Endothelial cell of umbilical vein (primary cell): ENCODE measurements around the gene PHF23. TPM values are rescaled to one million over a fixed set of nuclear protein-coding genes. Genes with fewer than 3 reads are reported as not detected.
A peak's percentile ranks its signal among the peaks of the same experiment; 100 is the strongest.

Experiments
- BruUV-seq: library from RNA; stranded (reverse); fragments of 400-500 nt; replicated peaks from 2 replicates; lab custom pipeline; 2021; lab: Mats Ljungman, UMichigan
- CTCF ChIA-PET: fragments of 300-600, 350-600 bp; sonication (Branson Sonifier 250); formaldehyde crosslinking; loops from one replicate; lab custom pipeline; 2021; ENCODE audit warnings: antibody characterized with exemption, inconsistent platforms; lab: Charles Lee
- POLR2A ChIA-PET: fragments of 300-600, 350-600 bp; sonication (Branson Sonifier 250); formaldehyde crosslinking; loops from one replicate; lab custom pipeline; 2021; ENCODE audit warnings: antibody characterized with exemption, inconsistent platforms; lab: Charles Lee
- DNase-seq: peaks from one replicate; pipeline ENCODE4 v3.0.0-alpha.2; 2011; ENCODE audit warnings: low read depth, low spot score
- FAIRE-seq: peaks from 2 replicates; lab custom pipeline; 2011; peaks lifted over from hg19 to GRCh38; lab: Jason Lieb, UNC
- H2AFZ ChIP-seq: 2 replicates; pipeline ENCODE4 v1.6.0; 2012; ENCODE audit warnings: low read depth, low read length, control low read depth, inconsistent platforms
- H3K27ac ChIP-seq: 2 replicates; pipeline ENCODE4 v1.5.1; 2011; ENCODE audit warnings: low read depth, mild to moderate bottlenecking, control low read depth, low read length, moderate library complexity; ENCODE audit not compliant: insufficient read depth
- H3K27me3 ChIP-seq, 2 experiments: 2 replicates each; pipeline versions ENCODE4 v1.6.0 to v1.6.1; 2011; ENCODE audit warnings: low read length in 2 of 2, mixed read lengths in 1 of 2; ENCODE audit not compliant: control insufficient read depth in 2 of 2, insufficient read depth in 2 of 2
- H3K36me3 ChIP-seq, 2 experiments: 2 replicates in 1 of 2; 3 replicates in 1 of 2; pipeline ENCODE4 v1.5.1; 2011; ENCODE audit warnings: low read length in 2 of 2, mild to moderate bottlenecking in 1 of 2, moderate library complexity in 1 of 2; ENCODE audit not compliant: control insufficient read depth in 2 of 2, insufficient read depth in 2 of 2; ENCODE audit errors: extremely low read depth in 1 of 2
- H3K4me1 ChIP-seq: 3 replicates; pipeline ENCODE4 v1.5.1; 2011; ENCODE audit warnings: mild to moderate bottlenecking, low read length; ENCODE audit not compliant: control insufficient read depth, insufficient read depth; ENCODE audit errors: extremely low read depth
- H3K4me2 ChIP-seq: 2 replicates; pipeline ENCODE4 v1.6.1; 2011; ENCODE audit warnings: low read length, control low read depth, mixed read lengths; ENCODE audit not compliant: insufficient read depth
- H3K4me3 ChIP-seq, 3 experiments: fragments of 200-600 bp in 1 of 3; sonication (generic), shearing (Covaris generic) in 1 of 3; replicated peaks in 1 of 3; 2 replicates each; pipeline ENCODE4 v1.5.1; 2011 to 2016; ENCODE audit warnings: control low read depth in 3 of 3, low read length in 3 of 3, mild to moderate bottlenecking in 2 of 3, inconsistent platforms in 1 of 3, low read depth in 1 of 3, moderate library complexity in 1 of 3; ENCODE audit not compliant: insufficient read depth in 1 of 3
- H3K79me2 ChIP-seq: 2 replicates; pipeline ENCODE4 v1.6.0; 2012; ENCODE audit warnings: low read length, inconsistent platforms; ENCODE audit not compliant: control insufficient read depth, insufficient read depth
- H3K9ac ChIP-seq: replicated peaks from 2 replicates; pipeline ENCODE3; 2011; ENCODE audit warnings: low read length, control low read depth; ENCODE audit not compliant: insufficient read depth; ENCODE audit errors: extremely low read depth
- H3K9me1 ChIP-seq: replicated peaks from 3 replicates; pipeline ENCODE4 v1.6.0; 2011; ENCODE audit warnings: mild to moderate bottlenecking, low read length; ENCODE audit not compliant: control insufficient read depth, insufficient read depth; ENCODE audit errors: extremely low read depth
- H3K9me3 ChIP-seq: replicated peaks from 2 replicates; pipeline ENCODE4 v1.5.1; 2012; ENCODE audit warnings: low read length, inconsistent platforms; ENCODE audit not compliant: control insufficient read depth, insufficient read depth
- H4K20me1 ChIP-seq: replicated peaks from 2 replicates; pipeline ENCODE3; 2011; ENCODE audit warnings: mild to moderate bottlenecking, low read length; ENCODE audit not compliant: control insufficient read depth, insufficient read depth; ENCODE audit errors: extremely low read depth
- EZH2 ChIP-seq: IDR thresholded peaks from 2 replicates; pipeline ENCODE4 v1.6.1; 2012; ENCODE audit warnings: borderline replicate concordance, low read depth, mild to moderate bottlenecking, moderate library complexity, low read length, inconsistent platforms; ENCODE audit not compliant: severe bottlenecking
- FOS ChIP-seq: IDR thresholded peaks from 2 replicates; pipeline ENCODE4 v1.6.1; 2011; ENCODE audit warnings: mild to moderate bottlenecking, low read length, moderate library complexity, borderline replicate concordance; ENCODE audit not compliant: insufficient read depth
- GATA2 ChIP-seq: IDR thresholded peaks from 2 replicates; pipeline ENCODE4 v1.7.0; 2011; ENCODE audit warnings: low read depth, mild to moderate bottlenecking, moderate library complexity, mixed read lengths, low read length; ENCODE audit not compliant: insufficient read length, insufficient read depth
- JUN ChIP-seq: IDR thresholded peaks from 2 replicates; pipeline ENCODE4 v1.6.1; 2011; ENCODE audit warnings: borderline replicate concordance, low read depth; ENCODE audit not compliant: insufficient read length, insufficient read depth
- MYC ChIP-seq: IDR thresholded peaks from one replicate; pipeline ENCODE4 v1.6.1; 2011; ENCODE audit warnings: mild to moderate bottlenecking, low read depth, low read length
- POLR2A ChIP-seq: IDR thresholded peaks from 2 replicates; pipeline ENCODE4 v1.6.1; 2012; ENCODE audit warnings: low read depth, mild to moderate bottlenecking, control low read depth, low read length
- POLR2AphosphoS5 ChIP-seq: IDR thresholded peaks from 2 replicates; pipeline ENCODE4 v1.6.1; 2012; ENCODE audit warnings: low read depth, mild to moderate bottlenecking, control low read depth, low read length, moderate library complexity; ENCODE audit not compliant: insufficient read depth
- dilution Hi-C: fragments of 300-500 bp; cut with MboI; formaldehyde crosslinking; loops from one replicate; pipeline ENCODE4 v1.15.0; 2019; ENCODE audit warnings: low sequenced_read_pairs; ENCODE audit not compliant: extremely low pct_ligation_motif_present
- intact Hi-C: fragments of 100-400 bp; cut with micrococcal nuclease; formaldehyde crosslinking; loops from one replicate; pipeline ENCODE4 v1.10.0; 2022
- polyA plus RNA-seq, 4 experiments: library from polyadenylated mRNA; depleted of rRNA in 3 of 4; stranded (reverse) in 3 of 4; unstranded in 1 of 4; fragments of >200 nt; gene quantifications; 2 replicates each; pipeline versions ENCODE4 v1.2.1 to v1.2.3, GENCODE V29; 2011 to 2012; ENCODE audit warnings: missing spikeins in 1 of 4
- total RNA-seq: library from RNA; stranded (reverse); gene quantifications from 2 replicates; pipeline ENCODE4 v1.2.3, GENCODE V29; 2021
- TF ChIP-seq, protein P1 (sequence below): IDR thresholded peaks from 2 replicates; pipeline ENCODE4 v1.6.1; 2011; ENCODE audit not compliant: insufficient read depth, insufficient read length
- TF ChIP-seq, protein P2 (sequence below), 2 donors: IDR thresholded peaks; 1 replicate in 1 of 2; 2 replicates in 1 of 2; pipeline ENCODE4 v1.5.1; 2011; ENCODE audit warnings: low read length in 2 of 2, mild to moderate bottlenecking in 2 of 2, moderate library complexity in 2 of 2, control low read depth in 1 of 2, inconsistent platforms in 1 of 2, low read depth in 1 of 2; ENCODE audit not compliant: insufficient read depth in 1 of 2; ENCODE audit errors: extremely low read depth in 1 of 2

PHF23 gene
- total and polyA plus RNA-seq, 2 donors (not counting 3 experiments of a cell fraction or from before 2014, with no cell fraction given) = 35.6 to 54.7 TPM

DNA sequence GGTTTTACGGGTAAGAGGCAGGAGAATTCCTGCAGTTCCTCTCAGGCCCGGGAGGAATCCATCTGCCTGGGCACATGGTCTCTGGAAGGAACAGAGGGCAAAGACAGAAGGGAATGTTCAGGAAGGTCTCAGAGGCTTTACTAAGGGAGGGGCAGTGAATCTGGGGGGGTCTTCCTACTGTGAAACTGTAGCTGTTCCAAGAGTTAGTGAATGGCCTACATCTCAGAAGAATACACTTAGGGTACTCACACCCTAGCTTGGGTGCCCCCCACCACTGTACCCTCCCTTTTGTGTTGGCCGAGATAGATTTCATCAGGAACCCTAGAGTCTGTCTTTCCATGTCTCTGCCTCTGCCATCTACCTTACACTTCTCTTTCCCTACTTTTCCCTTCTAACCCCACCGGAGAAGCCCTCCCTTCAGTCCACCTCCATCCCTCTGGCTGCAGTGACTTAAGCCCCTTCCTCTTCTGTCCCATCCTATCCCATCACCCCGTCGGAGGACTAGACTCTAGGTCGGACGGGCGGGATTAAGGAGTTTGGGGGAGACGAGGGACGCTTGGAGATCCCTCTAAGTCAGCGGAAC, 19.9 kb downstream of the PHF23 start:
- H2AFZ ChIP-seq = peak overlapping the region; percentile 46

DNA sequence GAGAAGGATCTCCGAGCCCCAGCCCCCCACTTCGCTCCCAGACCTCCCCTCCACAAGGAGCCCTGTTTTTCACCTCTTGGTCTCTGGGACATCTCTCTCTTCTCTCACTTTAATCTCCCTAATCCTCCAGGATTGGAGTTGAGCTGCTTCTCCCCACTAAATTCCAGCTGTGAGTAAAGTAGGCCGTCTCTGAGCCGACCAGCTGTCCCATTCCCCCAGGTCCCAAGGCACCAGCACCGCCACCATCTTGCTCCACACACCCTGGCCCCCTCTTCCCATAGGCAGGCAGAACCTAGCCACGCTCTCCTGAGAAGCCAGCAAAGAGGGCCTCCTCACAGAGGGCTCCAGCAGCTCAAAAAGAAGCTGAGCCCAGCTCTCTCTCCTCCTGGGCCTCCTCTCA, 20.5 kb downstream of the PHF23 start:
- POLR2A ChIA-PET = interaction anchor here (0.5 kb wide), 1 partner anchor 111 kb away, joined by 5 read pairs; the partner anchor contains the start of gene NEURL4
- dilution Hi-C loops = no loop called here
- Histone ChIP-seq H3K79me2 (peaks cover 11% of the 10 kb centered on the region), H2AFZ (no peak overlapping the region), H3K4me3 (no peak overlapping the region), H3K9me3 (no peaks in the 10 kb centered on the region), H3K9ac (no peak overlapping the region), H3K9me1 (no peaks in the 10 kb centered on the region), H3K4me2 (no peak overlapping the region), H4K20me1 (no peaks in the 10 kb centered on the region), H3K27me3 (no peaks in the 10 kb centered on the region), H3K4me1 (peaks cover 37% of the 10 kb centered on the region), H3K27ac (no peak overlapping the region), H3K36me3 (peaks cover 14 to 20% of the 10 kb centered on the region in 2 experiments)
- TF ChIP-seq, protein P1, sequence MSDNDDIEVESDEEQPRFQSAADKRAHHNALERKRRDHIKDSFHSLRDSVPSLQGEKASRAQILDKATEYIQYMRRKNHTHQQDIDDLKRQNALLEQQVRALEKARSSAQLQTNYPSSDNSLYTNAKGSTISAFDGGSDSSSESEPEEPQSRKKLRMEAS = no peak
- TF ChIP-seq GATA2 (no peak), FOS (no peak), MYC (no peak), POLR2AphosphoS5 (no peak), POLR2A (no peak), JUN (no peak), EZH2 (no peak)
- TF ChIP-seq, protein P2, sequence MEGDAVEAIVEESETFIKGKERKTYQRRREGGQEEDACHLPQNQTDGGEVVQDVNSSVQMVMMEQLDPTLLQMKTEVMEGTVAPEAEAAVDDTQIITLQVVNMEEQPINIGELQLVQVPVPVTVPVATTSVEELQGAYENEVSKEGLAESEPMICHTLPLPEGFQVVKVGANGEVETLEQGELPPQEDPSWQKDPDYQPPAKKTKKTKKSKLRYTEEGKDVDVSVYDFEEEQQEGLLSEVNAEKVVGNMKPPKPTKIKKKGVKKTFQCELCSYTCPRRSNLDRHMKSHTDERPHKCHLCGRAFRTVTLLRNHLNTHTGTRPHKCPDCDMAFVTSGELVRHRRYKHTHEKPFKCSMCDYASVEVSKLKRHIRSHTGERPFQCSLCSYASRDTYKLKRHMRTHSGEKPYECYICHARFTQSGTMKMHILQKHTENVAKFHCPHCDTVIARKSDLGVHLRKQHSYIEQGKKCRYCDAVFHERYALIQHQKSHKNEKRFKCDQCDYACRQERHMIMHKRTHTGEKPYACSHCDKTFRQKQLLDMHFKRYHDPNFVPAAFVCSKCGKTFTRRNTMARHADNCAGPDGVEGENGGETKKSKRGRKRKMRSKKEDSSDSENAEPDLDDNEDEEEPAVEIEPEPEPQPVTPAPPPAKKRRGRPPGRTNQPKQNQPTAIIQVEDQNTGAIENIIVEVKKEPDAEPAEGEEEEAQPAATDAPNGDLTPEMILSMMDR (IDR thresholded peaks at IDR 0.05; ENCODE audit: extremely low read depth in 1 of 2, insufficient read depth in 1 of 2, low read depth in 1 of 2, low read length in 2 of 2) = no peak
- BruUV-seq = no TSS peak
- intact Hi-C loops = loop anchor here (1.0 kb wide), 1 partner anchor 41 kb away; no protein-coding TSS in a partner anchor
- no peak for DNase-seq
- no peak for FAIRE-seq
- CTCF ChIA-PET = interaction anchor here (4.5 kb wide), 1 partner anchor 78 kb away, joined by 94 read pairs; no protein-coding TSS in a partner anchor

More for the DNA sequence above, 19.9 kb downstream of the PHF23 start:
- H3K79me2 ChIP-seq = peaks cover 11% of the 10 kb centered on the region
- no peaks in the 10 kb centered on the region for H3K27me3 ChIP-seq
- BruUV-seq = no TSS peak
- H3K27ac ChIP-seq = no peak overlapping the region
- ChIA-PET CTCF (interaction anchor here (0.7 to 4.5 kb wide), 6 partner anchors 19 to 174 kb away, joined by 3 to 94 read pairs (median 26); partner anchors contain the start of genes GABARAP, PHF23 and SLC2A4), POLR2A (interaction anchor here (0.5 to 0.8 kb wide), 2 partner anchors 13 to 110 kb away, joined by 5 to 6 read pairs; partner anchors contain the start of gene NEURL4)
- H3K9ac ChIP-seq = peak overlapping the region; percentile 72
- H3K4me3 ChIP-seq = peak overlapping the region in 2 of 3 experiments; percentile 61 to 69
- H3K9me1 ChIP-seq = no peaks in the 10 kb centered on the region
- TF ChIP-seq POLR2AphosphoS5 (no peak), EZH2 (no peak), GATA2 (no peak), POLR2A (no peak)
- H3K9me3 ChIP-seq = no peaks in the 10 kb centered on the region
- peaks cover 32% of the 10 kb centered on the region for H3K4me1 ChIP-seq
- no peak for FAIRE-seq
- H4K20me1 ChIP-seq = no peaks in the 10 kb centered on the region
- peak overlapping the region; percentile 54 for H3K4me2 ChIP-seq
- intact Hi-C loops (loop anchor here (1.0 kb wide), 1 partner anchor 42 kb away; no protein-coding TSS in a partner anchor), dilution Hi-C loops (no loop called here)
- no peak for DNase-seq
- H3K36me3 ChIP-seq = peaks cover 15 to 25% of the 10 kb centered on the region in 2 experiments
